Measurements from ENCODE around the gene ZNF414. TPM values are rescaled to one million over a fixed set of nuclear protein-coding genes. Genes with fewer than 3 reads are reported as not detected.

The ZNF414 gene
- total and polyA plus RNA-seq, 3 experiments from 2014 or later = 18.0 to 26.0 (median 25.7) TPM

GRCh38 chr19:8501516-8501915, 12.5 kb downstream of the ZNF414 start:
- no peaks in the 10 kb centered on the region for H3K9me3 Mint-ChIP-seq
- POLR2A ChIA-PET = no interaction called here
- Histone ChIP-seq H3K36me3 (ENCODE audit: insufficient read depth, low read length) (no peaks in the 10 kb centered on the region), H3K27ac (ENCODE audit: low read depth, low read length) (no peak overlapping the region), H3K4me1 (ENCODE audit: insufficient read depth, low read length) (peaks cover 11% of the 10 kb centered on the region), H3K27me3 (ENCODE audit: insufficient read depth, low read length, poor library complexity, severe bottlenecking) (no peaks in the 10 kb centered on the region), H3K9me3 (ENCODE audit: low read length) (no peaks in the 10 kb centered on the region), H3K4me3 (ENCODE audit: low read length) (no peak overlapping the region)
- CTCF ChIA-PET = no interaction called here
- peaks cover 0 to 1% of the 10 kb centered on the region in 2 donors for H3K27me3 Mint-ChIP-seq
- peak overlapping the region in 1 of 8 donors; percentile 11 for H3K27ac Mint-ChIP-seq
- H3K4me1 Mint-ChIP-seq = peaks cover 13 to 22% (median 13%) of the 10 kb centered on the region in 3 donors
- H3K36me3 Mint-ChIP-seq = peaks cover 0 to 2% (median 0%) of the 10 kb centered on the region in 3 donors
- H3K4me3 Mint-ChIP-seq = no peak overlapping the region
- no peak for DNase-seq

DNA sequence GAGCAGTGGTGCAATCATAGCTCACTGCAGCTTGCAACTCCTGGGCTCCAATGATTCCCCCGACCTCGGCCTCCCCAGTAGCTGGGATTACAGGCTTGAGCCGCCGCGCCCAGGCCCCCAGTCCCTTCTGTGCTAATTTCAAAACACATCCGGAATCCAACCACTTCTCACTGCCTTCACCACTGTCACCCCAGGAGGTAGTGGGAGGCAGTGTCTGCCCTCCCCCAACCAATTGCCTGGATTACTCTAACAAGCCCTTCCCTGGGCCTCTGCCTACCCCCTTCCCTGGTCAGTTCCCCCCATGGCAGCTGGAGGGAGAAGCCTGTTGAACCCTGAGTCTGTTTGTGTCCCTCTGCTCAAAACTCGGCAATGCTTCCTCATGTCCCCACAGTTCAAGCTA, 13.8 kb downstream of the ZNF414 start:
- Histone ChIP-seq H3K4me3 (ENCODE audit: low read length) (no peak overlapping the region), H3K27ac (ENCODE audit: low read depth, low read length) (no peak overlapping the region), H3K36me3 (ENCODE audit: insufficient read depth, low read length) (no peaks in the 10 kb centered on the region), H3K4me1 (ENCODE audit: insufficient read depth, low read length) (peaks cover 4% of the 10 kb centered on the region), H3K27me3 (ENCODE audit: insufficient read depth, low read length, poor library complexity, severe bottlenecking) (no peaks in the 10 kb centered on the region), H3K9me3 (ENCODE audit: low read length) (no peaks in the 10 kb centered on the region)
- Mint-ChIP-seq H3K9me3 (no peaks in the 10 kb centered on the region), H3K27me3 (peaks cover 0 to 1% of the 10 kb centered on the region in 2 donors), H3K36me3 (no peaks in the 10 kb centered on the region), H3K4me1 (peaks cover 3 to 18% (median 9%) of the 10 kb centered on the region in 3 donors), H3K27ac (peak overlapping the region in 5 of 8 donors; percentile 51 to 75 (median 59)), H3K4me3 (no peak overlapping the region)
- ChIA-PET CTCF (interaction anchor here (0.6 to 1.0 kb wide), 5 partner anchors 9 to 81 kb away, joined by 3 read pairs; no protein-coding TSS in a partner anchor), POLR2A (no interaction called here)
- DNase-seq = no peak

- Histone ChIP-seq H3K9me3 (ENCODE audit: low read length) (no peaks in the 10 kb centered on the region), H3K4me1 (ENCODE audit: insufficient read depth, low read length) (peaks cover 3% of the 10 kb centered on the region), H3K27ac (ENCODE audit: low read depth, low read length) (no peak overlapping the region), H3K4me3 (ENCODE audit: low read length) (no peak overlapping the region), H3K27me3 (ENCODE audit: insufficient read depth, low read length, poor library complexity, severe bottlenecking) (no peaks in the 10 kb centered on the region), H3K36me3 (ENCODE audit: insufficient read depth, low read length) (no peaks in the 10 kb centered on the region)
- no peaks in the 10 kb centered on the region for H3K36me3 Mint-ChIP-seq
- peaks cover 0 to 19% (median 8%) of the 10 kb centered on the region in 3 donors for H3K4me1 Mint-ChIP-seq
- ChIA-PET CTCF (interaction anchor here (0.8 kb wide), 1 partner anchor 82 kb away, joined by 3 read pairs; no protein-coding TSS in a partner anchor), POLR2A (interaction anchor here (0.5 kb wide), 1 partner anchor 81 kb away, joined by 5 read pairs; no protein-coding TSS in a partner anchor)
- H3K27ac Mint-ChIP-seq = no peak overlapping the region
- no peak for DNase-seq
- H3K9me3 Mint-ChIP-seq = no peaks in the 10 kb centered on the region
- no peak overlapping the region for H3K4me3 Mint-ChIP-seq
- H3K27me3 Mint-ChIP-seq = peaks cover 0 to 1% of the 10 kb centered on the region in 2 donors
Observed at GRCh38 chr19:8499048-8499833, 14.7 kb downstream of the ZNF414 start.

DNA sequence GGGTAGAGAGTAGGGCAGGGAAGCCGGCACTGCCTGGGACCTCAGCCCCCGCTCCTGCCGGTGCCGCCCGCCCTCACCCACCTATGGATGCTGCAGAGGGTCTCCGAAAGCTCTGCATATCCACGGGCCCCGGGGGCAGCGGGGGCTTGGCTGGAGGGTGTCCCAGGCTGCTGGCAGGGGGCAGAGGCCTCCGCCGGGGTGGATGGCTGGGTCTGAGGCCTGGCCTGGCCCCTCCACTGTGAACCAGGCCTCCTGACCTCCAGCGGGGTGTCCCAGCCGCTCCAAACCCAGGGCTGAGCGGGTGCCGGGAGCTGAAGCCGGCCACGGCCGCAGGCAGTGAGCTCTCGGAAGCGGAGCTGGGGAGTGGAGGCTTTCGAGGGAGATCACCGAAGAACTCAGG, 15.7 kb downstream of the ZNF414 start:
- Histone ChIP-seq H3K4me3 (ENCODE audit: low read length) (no peak overlapping the region), H3K27me3 (ENCODE audit: insufficient read depth, low read length, poor library complexity, severe bottlenecking) (no peaks in the 10 kb centered on the region), H3K4me1 (ENCODE audit: insufficient read depth, low read length) (peaks cover 8% of the 10 kb centered on the region), H3K36me3 (ENCODE audit: insufficient read depth, low read length) (no peaks in the 10 kb centered on the region), H3K27ac (ENCODE audit: low read depth, low read length) (no peak overlapping the region), H3K9me3 (ENCODE audit: low read length) (no peaks in the 10 kb centered on the region)
- CTCF ChIA-PET = interaction anchor here (0.7 to 4.7 kb wide), 3 partner anchors 7 to 144 kb away, joined by 3 to 16 read pairs (median 4); no protein-coding TSS in a partner anchor
- POLR2A ChIA-PET = no interaction called here
- peaks cover 0 to 1% of the 10 kb centered on the region in 2 donors for H3K27me3 Mint-ChIP-seq
- H3K9me3 Mint-ChIP-seq = no peaks in the 10 kb centered on the region
- no peaks in the 10 kb centered on the region for H3K36me3 Mint-ChIP-seq
- DNase-seq = no peak
- H3K27ac Mint-ChIP-seq = no peak overlapping the region
- no peak overlapping the region for H3K4me3 Mint-ChIP-seq
- peaks cover 4 to 25% (median 8%) of the 10 kb centered on the region in 3 donors for H3K4me1 Mint-ChIP-seq

DNA sequence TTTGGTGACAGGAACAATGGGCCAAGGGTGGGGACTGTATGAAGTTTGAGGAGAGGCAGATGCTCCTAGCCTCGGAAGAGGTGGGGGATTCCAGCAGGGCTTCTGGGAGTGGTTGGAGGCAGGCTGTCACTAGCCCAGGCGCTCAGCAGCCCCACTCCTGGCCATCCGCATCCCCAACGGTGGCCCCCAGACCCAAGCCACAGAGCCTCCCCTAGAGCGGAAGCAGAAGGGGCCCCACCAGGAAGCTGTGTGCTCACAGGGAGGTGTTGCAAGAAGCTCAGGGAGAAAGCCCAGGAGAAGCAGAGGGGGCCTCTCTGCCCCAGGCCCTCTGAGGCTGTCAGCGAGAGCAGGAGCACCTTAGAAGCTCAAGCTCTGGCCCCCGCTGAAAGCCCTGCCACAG, 19.8 kb downstream of the ZNF414 start:
- DNase-seq = no peak

GRCh38 chr19:8491574-8491973, 22.4 kb downstream of the ZNF414 start:
- ChIA-PET POLR2A (interaction anchor here (0.5 kb wide), 1 partner anchor 36 kb away, joined by 3 read pairs; no protein-coding TSS in a partner anchor), CTCF (no interaction called here)
- Mint-ChIP-seq H3K9me3 (no peaks in the 10 kb centered on the region), H3K36me3 (peaks cover 5 to 34% (median 12%) of the 10 kb centered on the region in 3 donors), H3K27ac (peak overlapping the region in 2 of 8 donors; percentile 6 to 54), H3K4me3 (peak overlapping the region in 1 of 7 donors; percentile 49), H3K27me3 (no peaks in the 10 kb centered on the region), H3K4me1 (peaks cover 25 to 47% (median 25%) of the 10 kb centered on the region in 3 donors)
- Histone ChIP-seq H3K36me3 (ENCODE audit: insufficient read depth, low read length) (peaks cover 19% of the 10 kb centered on the region), H3K9me3 (ENCODE audit: low read length) (no peaks in the 10 kb centered on the region), H3K4me3 (ENCODE audit: low read length) (no peak overlapping the region), H3K27me3 (ENCODE audit: insufficient read depth, low read length, poor library complexity, severe bottlenecking) (no peaks in the 10 kb centered on the region), H3K4me1 (ENCODE audit: insufficient read depth, low read length) (peaks cover 24% of the 10 kb centered on the region), H3K27ac (ENCODE audit: low read depth, low read length) (no peak overlapping the region)
- no peak for DNase-seq

More for the DNA sequence above, 19.8 kb downstream of the ZNF414 start:
- no peak overlapping the region for H3K27ac ChIP-seq (ENCODE audit: low read depth, low read length)
- Mint-ChIP-seq H3K4me3 (peak overlapping the region in 1 of 7 donors; percentile 32), H3K36me3 (peaks cover 0 to 8% (median 2%) of the 10 kb centered on the region in 3 donors), H3K27ac (peak overlapping the region in 5 of 8 donors; percentile 5 to 81 (median 61)), H3K27me3 (no peaks in the 10 kb centered on the region), H3K4me1 (peaks cover 4 to 26% (median 6%) of the 10 kb centered on the region in 3 donors), H3K9me3 (no peaks in the 10 kb centered on the region)
- H3K36me3 ChIP-seq (ENCODE audit: insufficient read depth, low read length) = no peaks in the 10 kb centered on the region
- ChIA-PET POLR2A (interaction anchor here (0.7 kb wide), 1 partner anchor 24 kb away, joined by 3 read pairs; no protein-coding TSS in a partner anchor), CTCF (interaction anchor here (0.9 to 4.7 kb wide), 5 partner anchors 10 to 85 kb away, joined by 3 to 30 read pairs (median 4); partner anchors contain the start of gene MYO1F)
- no peaks in the 10 kb centered on the region for H3K9me3 ChIP-seq (ENCODE audit: low read length)
- no peaks in the 10 kb centered on the region for H3K27me3 ChIP-seq (ENCODE audit: insufficient read depth, low read length, poor library complexity, severe bottlenecking)
- peaks cover 8% of the 10 kb centered on the region for H3K4me1 ChIP-seq (ENCODE audit: insufficient read depth, low read length)
- H3K4me3 ChIP-seq (ENCODE audit: low read length) = no peak overlapping the region

DNA sequence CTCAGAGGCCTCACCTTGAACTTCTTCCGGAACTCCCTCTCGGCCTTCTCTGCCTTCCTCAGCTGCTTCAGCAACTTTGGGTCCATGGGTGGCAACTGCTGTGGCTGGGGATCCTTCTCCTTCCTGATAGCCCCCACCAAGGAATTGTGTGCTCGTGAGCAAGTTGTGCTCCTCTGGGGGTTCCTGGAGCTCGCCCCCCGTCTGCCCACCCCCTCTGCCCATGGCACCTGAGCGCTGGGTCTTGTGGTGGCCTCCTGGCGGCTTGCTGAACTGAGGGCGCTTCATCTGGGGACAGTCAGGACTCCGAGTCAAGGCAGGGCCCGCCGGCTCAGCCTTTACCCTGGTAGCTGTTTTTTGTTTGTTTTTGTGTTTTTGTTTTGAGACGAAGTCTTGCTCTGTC, 23.1 kb downstream of the ZNF414 start:
- no peaks in the 10 kb centered on the region for H3K9me3 ChIP-seq (ENCODE audit: low read length)
- ChIA-PET CTCF (no interaction called here), POLR2A (interaction anchor here (0.6 kb wide), 1 partner anchor 34 kb away, joined by 4 read pairs; no protein-coding TSS in a partner anchor)
- H3K36me3 ChIP-seq (ENCODE audit: insufficient read depth, low read length) = peaks cover 23% of the 10 kb centered on the region
- peaks cover 31% of the 10 kb centered on the region for H3K4me1 ChIP-seq (ENCODE audit: insufficient read depth, low read length)
- Mint-ChIP-seq H3K27ac (peak overlapping the region in 3 of 8 donors; percentile 17 to 26 (median 26)), H3K36me3 (peaks cover 5 to 40% (median 16%) of the 10 kb centered on the region in 3 donors), H3K4me1 (peaks cover 30 to 52% (median 30%) of the 10 kb centered on the region in 3 donors), H3K4me3 (no peak overlapping the region), H3K9me3 (no peaks in the 10 kb centered on the region), H3K27me3 (no peaks in the 10 kb centered on the region)
- H3K27ac ChIP-seq (ENCODE audit: low read depth, low read length) = no peak overlapping the region
- H3K27me3 ChIP-seq (ENCODE audit: insufficient read depth, low read length, poor library complexity, severe bottlenecking) = no peaks in the 10 kb centered on the region
- H3K4me3 ChIP-seq (ENCODE audit: low read length) = no peak overlapping the region
- DNase-seq = no peak

GRCh38 chr19:8490395-8490760, 23.6 kb downstream of the ZNF414 start:
- H3K4me1 ChIP-seq (ENCODE audit: insufficient read depth, low read length) = peaks cover 33% of the 10 kb centered on the region
- Mint-ChIP-seq H3K4me3 (no peak overlapping the region), H3K27me3 (no peaks in the 10 kb centered on the region), H3K27ac (peak overlapping the region in 1 of 8 donors; percentile 64), H3K4me1 (peaks cover 28 to 49% (median 30%) of the 10 kb centered on the region in 3 donors), H3K36me3 (peaks cover 5 to 45% (median 16%) of the 10 kb centered on the region in 3 donors), H3K9me3 (no peaks in the 10 kb centered on the region)
- no peak overlapping the region for H3K27ac ChIP-seq (ENCODE audit: low read depth, low read length)
- DNase-seq = no peak
- no peak overlapping the region for H3K4me3 ChIP-seq (ENCODE audit: low read length)
- no peaks in the 10 kb centered on the region for H3K9me3 ChIP-seq (ENCODE audit: low read length)
- no peaks in the 10 kb centered on the region for H3K27me3 ChIP-seq (ENCODE audit: insufficient read depth, low read length, poor library complexity, severe bottlenecking)
- H3K36me3 ChIP-seq (ENCODE audit: insufficient read depth, low read length) = peaks cover 23% of the 10 kb centered on the region
- ChIA-PET CTCF (no interaction called here), POLR2A (interaction anchor here (0.6 kb wide), 1 partner anchor 34 kb away, joined by 4 read pairs; no protein-coding TSS in a partner anchor)

Measured in CD8-positive, alpha-beta memory T cell (primary cell).